Astrocyte (in vitro differentiated cells and primary cell): Measurements from ENCODE around the gene CHST13. TPM values are rescaled to one million over a fixed set of nuclear protein-coding genes. Genes with fewer than 3 reads are reported as not detected.

Source experiments
- DNase-seq: peaks from one replicate; pipeline ENCODE4 v3.0.0-alpha.2; 2010; ENCODE audit warnings: low read depth
- FAIRE-seq: peaks from 2 replicates; lab custom pipeline; 2011; peaks lifted over from hg19 to GRCh38; lab: Jason Lieb, UNC
- H2AFZ ChIP-seq: 2 replicates; pipeline ENCODE4 v1.6.0; 2012; ENCODE audit warnings: low read depth, low read length, inconsistent platforms
- H3K27ac ChIP-seq: 2 replicates; pipeline ENCODE4 v1.5.1; 2011; ENCODE audit warnings: low read depth, low read length, inconsistent platforms
- H3K27me3 ChIP-seq: 2 replicates; pipeline ENCODE4 v1.6.0; 2011; ENCODE audit warnings: low read length, inconsistent platforms; ENCODE audit not compliant: insufficient read depth
- H3K36me3 ChIP-seq: 2 replicates; pipeline ENCODE4 v1.5.1; 2011; ENCODE audit warnings: low read length, inconsistent platforms; ENCODE audit not compliant: insufficient read depth
- H3K4me1 ChIP-seq: 2 replicates; pipeline ENCODE4 v1.5.1; 2011; ENCODE audit warnings: low read length, inconsistent platforms; ENCODE audit not compliant: insufficient read depth
- H3K4me2 ChIP-seq: 2 replicates; pipeline ENCODE4 v1.6.0; 2012; ENCODE audit warnings: low read length, inconsistent platforms
- H3K4me3 ChIP-seq: 2 replicates; pipeline ENCODE4 v1.5.1; 2011; ENCODE audit warnings: low read depth, mild to moderate bottlenecking, low read length, inconsistent platforms; ENCODE audit not compliant: insufficient read depth
- H3K79me2 ChIP-seq: 2 replicates; pipeline ENCODE4 v1.6.0; 2012; ENCODE audit warnings: mild to moderate bottlenecking, low read length, inconsistent platforms; ENCODE audit not compliant: insufficient read depth
- H3K9ac ChIP-seq: 2 replicates; pipeline ENCODE4 v1.6.0; 2012; ENCODE audit warnings: mild to moderate bottlenecking, low read length, inconsistent platforms
- H3K9me3 ChIP-seq: 2 replicates; pipeline ENCODE4 v1.5.1; 2012; ENCODE audit warnings: low read depth, mild to moderate bottlenecking, low read length, inconsistent platforms; ENCODE audit not compliant: insufficient read depth
- H4K20me1 ChIP-seq: 2 replicates; pipeline ENCODE4 v1.6.0; 2012; ENCODE audit warnings: low read length, inconsistent platforms; ENCODE audit not compliant: insufficient read depth
- H3K27ac Mint-ChIP-seq: one replicate; pipeline ENCODE4 v1.8.0; 2021; ENCODE audit warnings: mild to moderate bottlenecking, mixed read lengths; ENCODE audit not compliant: unreplicated experiment
- H3K27me3 Mint-ChIP-seq: one replicate; pipeline ENCODE4 v1.8.0; 2021; ENCODE audit warnings: low read depth, mixed read lengths; ENCODE audit not compliant: unreplicated experiment
- H3K36me3 Mint-ChIP-seq: one replicate; pipeline ENCODE4 v1.8.0; 2021; ENCODE audit warnings: low read depth, mixed read lengths; ENCODE audit not compliant: unreplicated experiment
- H3K4me1 Mint-ChIP-seq: one replicate; pipeline ENCODE4 v1.8.0; 2021; ENCODE audit warnings: low read depth, mixed read lengths; ENCODE audit not compliant: unreplicated experiment
- H3K4me3 Mint-ChIP-seq: one replicate; pipeline ENCODE4 v1.8.0; 2021; ENCODE audit warnings: mild to moderate bottlenecking, moderate library complexity, mixed read lengths; ENCODE audit not compliant: unreplicated experiment
- H3K9me3 Mint-ChIP-seq: one replicate; pipeline ENCODE4 v1.8.0; 2021; ENCODE audit warnings: mild to moderate bottlenecking, mixed read lengths; ENCODE audit not compliant: unreplicated experiment
- EZH2 ChIP-seq: IDR thresholded peaks from 2 replicates; pipeline ENCODE4 v1.6.1; 2012; ENCODE audit warnings: mild to moderate bottlenecking, low read length, inconsistent platforms; ENCODE audit not compliant: insufficient read depth
- total RNA-seq: library from RNA; stranded (reverse); gene quantifications from 2 replicates; pipeline ENCODE4 v1.2.1, GENCODE V29; 2021
- TF ChIP-seq, protein P1 (sequence below): IDR thresholded peaks from 2 replicates; pipeline ENCODE4 v1.5.1; 2011; ENCODE audit warnings: low read depth, mild to moderate bottlenecking, inconsistent platforms, low read length, moderate library complexity; ENCODE audit not compliant: insufficient read depth

CHST13 gene
- total RNA-seq, 1 donor from 2014 or later = not detected

GRCh38 chr3:126516152-126516935, 7.6 kb upstream of the CHST13 start:
- Histone ChIP-seq H3K9ac (no peak overlapping the region), H3K36me3 (no peaks in the 10 kb centered on the region), H3K4me1 (no peaks in the 10 kb centered on the region), H3K9me3 (no peaks in the 10 kb centered on the region), H3K27me3 (peaks cover 11% of the 10 kb centered on the region), H4K20me1 (no peaks in the 10 kb centered on the region), H3K79me2 (no peaks in the 10 kb centered on the region), H3K4me3 (no peak overlapping the region), H3K4me2 (no peak overlapping the region), H3K27ac (no peak overlapping the region), H2AFZ (no peak overlapping the region)
- H3K4me3 Mint-ChIP-seq = no peak overlapping the region
- H3K27me3 Mint-ChIP-seq = peaks cover 49% of the 10 kb centered on the region
- TF ChIP-seq, protein P1, sequence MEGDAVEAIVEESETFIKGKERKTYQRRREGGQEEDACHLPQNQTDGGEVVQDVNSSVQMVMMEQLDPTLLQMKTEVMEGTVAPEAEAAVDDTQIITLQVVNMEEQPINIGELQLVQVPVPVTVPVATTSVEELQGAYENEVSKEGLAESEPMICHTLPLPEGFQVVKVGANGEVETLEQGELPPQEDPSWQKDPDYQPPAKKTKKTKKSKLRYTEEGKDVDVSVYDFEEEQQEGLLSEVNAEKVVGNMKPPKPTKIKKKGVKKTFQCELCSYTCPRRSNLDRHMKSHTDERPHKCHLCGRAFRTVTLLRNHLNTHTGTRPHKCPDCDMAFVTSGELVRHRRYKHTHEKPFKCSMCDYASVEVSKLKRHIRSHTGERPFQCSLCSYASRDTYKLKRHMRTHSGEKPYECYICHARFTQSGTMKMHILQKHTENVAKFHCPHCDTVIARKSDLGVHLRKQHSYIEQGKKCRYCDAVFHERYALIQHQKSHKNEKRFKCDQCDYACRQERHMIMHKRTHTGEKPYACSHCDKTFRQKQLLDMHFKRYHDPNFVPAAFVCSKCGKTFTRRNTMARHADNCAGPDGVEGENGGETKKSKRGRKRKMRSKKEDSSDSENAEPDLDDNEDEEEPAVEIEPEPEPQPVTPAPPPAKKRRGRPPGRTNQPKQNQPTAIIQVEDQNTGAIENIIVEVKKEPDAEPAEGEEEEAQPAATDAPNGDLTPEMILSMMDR = no peak
- no peak for TF ChIP-seq EZH2
- H3K27ac Mint-ChIP-seq = no peak overlapping the region
- no peaks in the 10 kb centered on the region for H3K9me3 Mint-ChIP-seq
- DNase-seq (no peak), FAIRE-seq (no peak)
- H3K4me1 Mint-ChIP-seq = no peaks in the 10 kb centered on the region
- peaks cover 3% of the 10 kb centered on the region for H3K36me3 Mint-ChIP-seq

DNA sequence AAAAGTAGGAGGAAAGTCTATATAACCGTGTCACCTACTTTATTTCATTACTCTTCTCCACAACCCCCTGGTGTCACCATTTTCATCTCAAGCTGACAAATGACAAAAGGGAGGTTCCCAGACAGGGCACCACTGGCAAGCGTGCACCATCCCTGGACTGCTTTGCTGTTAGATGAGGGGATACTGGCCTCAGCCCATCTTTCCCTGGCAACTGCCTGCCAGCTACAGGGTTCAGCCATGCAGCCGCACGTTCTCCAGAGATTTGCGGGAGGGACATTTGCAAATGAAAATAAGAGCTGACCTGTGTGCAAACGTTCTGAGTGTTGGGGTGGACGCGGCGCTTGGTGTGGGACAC, 7.0 kb upstream of the CHST13 start:
- H3K9me3 ChIP-seq = no peaks in the 10 kb centered on the region
- H3K4me2 ChIP-seq = no peak overlapping the region
- no peak overlapping the region for H3K4me3 Mint-ChIP-seq
- H3K27me3 Mint-ChIP-seq = peaks cover 48% of the 10 kb centered on the region
- H3K27me3 ChIP-seq = peaks cover 11% of the 10 kb centered on the region
- H3K27ac ChIP-seq = no peak overlapping the region
- no peak overlapping the region for H3K27ac Mint-ChIP-seq
- no peak overlapping the region for H3K4me3 ChIP-seq
- H3K36me3 Mint-ChIP-seq = peaks cover 3% of the 10 kb centered on the region
- H3K4me1 Mint-ChIP-seq = no peaks in the 10 kb centered on the region
- DNase-seq (no peak), FAIRE-seq (no peak)
- no peaks in the 10 kb centered on the region for H3K79me2 ChIP-seq
- no peaks in the 10 kb centered on the region for H4K20me1 ChIP-seq
- H3K36me3 ChIP-seq = no peaks in the 10 kb centered on the region
- no peaks in the 10 kb centered on the region for H3K4me1 ChIP-seq
- no peak overlapping the region for H3K9ac ChIP-seq
- H3K9me3 Mint-ChIP-seq = no peaks in the 10 kb centered on the region
- H2AFZ ChIP-seq = no peak overlapping the region
- TF ChIP-seq, protein P1 = no peak
- TF ChIP-seq EZH2 = no peak

- H2AFZ ChIP-seq = no peak within 1 kb of the TSS
- H3K9me3 Mint-ChIP-seq = no peaks in the 10 kb centered on the region
- H3K27me3 Mint-ChIP-seq = peaks cover 53% of the 10 kb centered on the region
- H3K27ac ChIP-seq = no peak within 1 kb of the TSS
- FAIRE-seq = no peak
- no peak within 1 kb of the TSS for H3K4me3 ChIP-seq
- H3K4me3 Mint-ChIP-seq = no peak within 1 kb of the TSS
- H4K20me1 ChIP-seq = no peaks in the 10 kb centered on the region
- no peak within 1 kb of the TSS for H3K27ac Mint-ChIP-seq
- no peaks in the 10 kb centered on the region for H3K79me2 ChIP-seq
- H3K4me1 ChIP-seq = no peaks in the 10 kb centered on the region
- no peak for TF ChIP-seq EZH2
- TF ChIP-seq, protein P1 = no peak
- no peaks in the 10 kb centered on the region for H3K4me1 Mint-ChIP-seq
- H3K9ac ChIP-seq = no peak within 1 kb of the TSS
- no peak within 1 kb of the TSS for H3K4me2 ChIP-seq
- no peaks in the 10 kb centered on the region for H3K36me3 ChIP-seq
- H3K9me3 ChIP-seq = no peaks in the 10 kb centered on the region
- no peak for DNase-seq
- H3K27me3 ChIP-seq = peaks cover 12% of the 10 kb centered on the region
- peaks cover 3% of the 10 kb centered on the region for H3K36me3 Mint-ChIP-seq
Measured at GRCh38 chr3:126517291-126517951, 6.5 kb upstream of the CHST13 start, which contains the start of gene UROC1. Gene UROC1 (minus strand): TSS chr3:126517773. CDS start chr3:126517719, 54 bp downstream.
